ENCODE data around the gene UFSP1. TPM values are rescaled to one million over a fixed set of nuclear protein-coding genes. Genes with fewer than 3 reads are reported as not detected.

UFSP1 gene
- total and polyA plus RNA-seq, 2 of the 13 experiments (the other 11 are each of a cell fraction or from before 2014, with no cell fraction given) = 0.65 to 3.3 TPM

DNA sequence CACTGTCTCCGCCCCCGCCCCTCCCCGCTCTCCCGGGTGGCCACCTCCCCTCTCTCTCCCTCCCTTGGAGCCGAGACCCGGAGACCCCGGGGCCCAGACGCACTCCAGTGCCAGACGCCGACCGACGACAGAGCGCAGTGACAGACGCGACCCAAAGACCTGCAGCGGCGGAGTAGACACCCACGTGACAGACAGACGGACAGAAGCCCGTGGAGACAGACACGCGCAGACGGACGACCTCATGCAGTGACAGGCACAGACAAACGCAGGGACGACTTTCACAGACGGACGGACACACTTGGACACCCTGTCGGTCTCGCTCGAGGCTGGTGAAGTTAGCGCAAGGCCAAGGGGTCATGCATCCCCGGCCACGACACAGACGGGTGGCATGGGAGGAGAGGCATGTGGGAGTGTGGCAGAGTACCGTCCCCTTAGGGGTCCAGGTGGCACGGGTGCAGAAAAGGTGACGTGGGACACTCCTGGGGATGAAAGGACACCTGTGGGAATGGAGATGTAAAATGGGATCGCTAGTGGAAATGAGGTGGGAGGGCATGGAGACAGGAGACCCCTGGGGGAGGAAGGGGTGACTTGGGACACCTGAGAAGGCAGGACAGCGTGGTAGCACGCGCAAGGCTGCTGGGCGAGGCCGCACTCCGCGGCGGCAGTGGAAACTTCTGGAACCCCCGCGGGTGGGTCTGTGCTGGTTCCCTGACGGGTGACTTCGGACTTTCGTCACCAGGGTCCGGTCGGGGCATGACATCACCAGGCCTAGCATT lies 6.6 kb upstream of the UFSP1 start (continued):
- no peak for TF ChIP-seq BCL6 (CRISPR knock-in tag; IDR thresholded peaks at IDR 0.05)
- TF ChIP-seq KDM4B (CRISPR knock-in tag; IDR thresholded peaks at IDR 0.05) = no peak
- no peak for TF ChIP-seq HNRNPUL1 (IDR thresholded peaks at IDR 0.05; ENCODE audit: low read depth, low read length)
- no peak for TF ChIP-seq SMARCE1 (IDR thresholded peaks at IDR 0.05; ENCODE audit: borderline replicate concordance)
- no peak for TF ChIP-seq MIXL1 (CRISPR knock-in tag; IDR thresholded peaks at IDR 0.05)
- TF ChIP-seq ZNF17 (CRISPR knock-in tag; IDR thresholded peaks at IDR 0.05) = no peak
- TF ChIP-seq, protein P1, sequence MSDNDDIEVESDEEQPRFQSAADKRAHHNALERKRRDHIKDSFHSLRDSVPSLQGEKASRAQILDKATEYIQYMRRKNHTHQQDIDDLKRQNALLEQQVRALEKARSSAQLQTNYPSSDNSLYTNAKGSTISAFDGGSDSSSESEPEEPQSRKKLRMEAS (IDR thresholded peaks at IDR 0.05) = no peak; the same call in 1 of the 2 replicates
- TF ChIP-seq ZNF296 (CRISPR knock-in tag; conservative IDR thresholded peaks at IDR 0.05) = no peak
- no peak for TF ChIP-seq MLLT10 (CRISPR knock-in tag; IDR thresholded peaks at IDR 0.05)
- TF ChIP-seq ZNF12 (CRISPR knock-in tag; IDR thresholded peaks at IDR 0.05) = no peak
- TF ChIP-seq HIC2 (CRISPR knock-in tag; IDR thresholded peaks at IDR 0.05; ENCODE audit: low read depth) = peak; percentile 55; the same call in 1 of the 2 replicates
- no peak for TF ChIP-seq ZNF616 (CRISPR knock-in tag; IDR thresholded peaks at IDR 0.05; ENCODE audit: low read depth)
- no peak for TF ChIP-seq ZFYVE20 (CRISPR knock-in tag; IDR thresholded peaks at IDR 0.05; ENCODE audit: borderline replicate concordance, low read depth)
- TF ChIP-seq SALL1 (CRISPR knock-in tag; IDR thresholded peaks at IDR 0.05) = peak; percentile 25; the same call in 1 of the 2 replicates
- no peak for TF ChIP-seq HNF4G (IDR thresholded peaks at IDR 0.05; ENCODE audit: borderline replicate concordance, low read depth, low read length)
- no peak for TF ChIP-seq HNF4G (CRISPR knock-in tag; IDR thresholded peaks at IDR 0.05; ENCODE audit: borderline replicate concordance, low read depth)
- TF ChIP-seq, protein P2, sequence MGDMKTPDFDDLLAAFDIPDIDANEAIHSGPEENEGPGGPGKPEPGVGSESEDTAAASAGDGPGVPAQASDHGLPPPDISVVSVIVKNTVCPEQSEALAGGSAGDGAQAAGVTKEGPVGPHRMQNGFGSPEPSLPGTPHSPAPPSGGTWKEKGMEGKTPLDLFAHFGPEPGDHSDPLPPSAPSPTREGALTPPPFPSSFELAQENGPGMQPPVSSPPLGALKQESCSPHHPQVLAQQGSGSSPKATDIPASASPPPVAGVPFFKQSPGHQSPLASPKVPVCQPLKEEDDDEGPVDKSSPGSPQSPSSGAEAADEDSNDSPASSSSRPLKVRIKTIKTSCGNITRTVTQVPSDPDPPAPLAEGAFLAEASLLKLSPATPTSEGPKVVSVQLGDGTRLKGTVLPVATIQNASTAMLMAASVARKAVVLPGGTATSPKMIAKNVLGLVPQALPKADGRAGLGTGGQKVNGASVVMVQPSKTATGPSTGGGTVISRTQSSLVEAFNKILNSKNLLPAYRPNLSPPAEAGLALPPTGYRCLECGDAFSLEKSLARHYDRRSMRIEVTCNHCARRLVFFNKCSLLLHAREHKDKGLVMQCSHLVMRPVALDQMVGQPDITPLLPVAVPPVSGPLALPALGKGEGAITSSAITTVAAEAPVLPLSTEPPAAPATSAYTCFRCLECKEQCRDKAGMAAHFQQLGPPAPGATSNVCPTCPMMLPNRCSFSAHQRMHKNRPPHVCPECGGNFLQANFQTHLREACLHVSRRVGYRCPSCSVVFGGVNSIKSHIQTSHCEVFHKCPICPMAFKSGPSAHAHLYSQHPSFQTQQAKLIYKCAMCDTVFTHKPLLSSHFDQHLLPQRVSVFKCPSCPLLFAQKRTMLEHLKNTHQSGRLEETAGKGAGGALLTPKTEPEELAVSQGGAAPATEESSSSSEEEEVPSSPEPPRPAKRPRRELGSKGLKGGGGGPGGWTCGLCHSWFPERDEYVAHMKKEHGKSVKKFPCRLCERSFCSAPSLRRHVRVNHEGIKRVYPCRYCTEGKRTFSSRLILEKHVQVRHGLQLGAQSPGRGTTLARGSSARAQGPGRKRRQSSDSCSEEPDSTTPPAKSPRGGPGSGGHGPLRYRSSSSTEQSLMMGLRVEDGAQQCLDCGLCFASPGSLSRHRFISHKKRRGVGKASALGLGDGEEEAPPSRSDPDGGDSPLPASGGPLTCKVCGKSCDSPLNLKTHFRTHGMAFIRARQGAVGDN (CRISPR knock-in tag; IDR thresholded peaks at IDR 0.05) = peak; percentile 80; the same call in 1 of the 2 replicates
- no peak for TF ChIP-seq ZNF124 (CRISPR knock-in tag; IDR thresholded peaks at IDR 0.05)
- TF ChIP-seq ZNF724P (CRISPR knock-in tag; IDR thresholded peaks at IDR 0.05; ENCODE audit: borderline replicate concordance) = no peak
- no peak for TF ChIP-seq TCF7L2 (IDR thresholded peaks at IDR 0.05; ENCODE audit: low read depth, low read length)
- TF ChIP-seq ZFX (CRISPR knock-in tag; IDR thresholded peaks at IDR 0.05; ENCODE audit: low read depth) = no peak
- no peak for TF ChIP-seq TSC22D2 (CRISPR knock-in tag; IDR thresholded peaks at IDR 0.05; ENCODE audit: borderline replicate concordance)
- no peak for TF ChIP-seq ZBTB38 (CRISPR knock-in tag; IDR thresholded peaks at IDR 0.05)
- no peak for TF ChIP-seq MBD4 (IDR thresholded peaks at IDR 0.05; ENCODE audit: borderline replicate concordance, low read length)
- TF ChIP-seq RARA (CRISPR knock-in tag; IDR thresholded peaks at IDR 0.05) = no peak

Data from HepG2 (cell line).